Measurements from ENCODE around the gene SOD2.
A peak's percentile ranks its signal among the peaks of the same experiment; 100 is the strongest.
"Not testable (repeated sequence)": the region's sequence is repeated elsewhere in the genome, so short reads cannot be mapped to it uniquely, and the experiment has no call there.

Gene SOD2

DNA sequence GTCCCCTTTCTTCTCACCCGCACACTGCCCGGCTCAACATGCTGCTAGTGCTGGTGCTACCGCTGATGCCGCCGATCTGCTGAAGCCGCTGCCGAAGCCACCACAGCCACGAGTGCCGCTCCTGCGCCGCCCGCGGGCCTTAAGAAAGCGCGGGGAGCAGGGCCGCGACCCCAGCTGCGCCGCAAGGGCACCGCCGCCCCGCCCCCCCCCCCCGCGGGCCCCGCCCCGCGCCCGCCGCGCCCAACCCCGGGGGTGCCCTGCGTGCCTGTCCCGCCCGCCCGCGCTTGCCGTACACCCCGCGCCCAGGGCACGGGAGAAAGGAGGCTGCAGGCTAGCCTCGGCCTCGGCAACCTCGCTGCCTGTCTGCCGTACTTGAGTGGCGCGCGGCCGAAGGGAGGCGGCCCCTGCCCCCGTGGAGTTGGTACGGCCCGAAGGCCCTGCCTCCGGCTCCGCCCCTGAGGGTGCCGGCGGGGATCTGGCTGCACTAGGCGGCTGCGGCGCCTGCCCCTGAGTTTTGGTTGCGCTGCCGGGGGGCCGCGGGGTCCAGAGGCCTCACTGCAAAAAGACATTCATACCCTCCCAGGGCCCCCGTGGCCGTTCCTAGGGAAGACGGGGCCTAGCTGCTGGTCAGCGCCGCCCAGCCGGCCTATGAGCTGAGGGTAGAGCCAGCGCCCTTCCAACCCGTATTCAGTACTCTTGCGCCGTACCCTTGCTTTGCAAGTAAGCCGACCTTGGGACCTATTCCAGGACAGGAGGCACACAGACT, at the start of gene SOD2:
SOD2 (minus strand) TSS at position 114 of the 766 bp plus-strand sequence; CDS start at position 40, 74 bp downstream.
- DNase-seq, result peak; percentile 85

DNA sequence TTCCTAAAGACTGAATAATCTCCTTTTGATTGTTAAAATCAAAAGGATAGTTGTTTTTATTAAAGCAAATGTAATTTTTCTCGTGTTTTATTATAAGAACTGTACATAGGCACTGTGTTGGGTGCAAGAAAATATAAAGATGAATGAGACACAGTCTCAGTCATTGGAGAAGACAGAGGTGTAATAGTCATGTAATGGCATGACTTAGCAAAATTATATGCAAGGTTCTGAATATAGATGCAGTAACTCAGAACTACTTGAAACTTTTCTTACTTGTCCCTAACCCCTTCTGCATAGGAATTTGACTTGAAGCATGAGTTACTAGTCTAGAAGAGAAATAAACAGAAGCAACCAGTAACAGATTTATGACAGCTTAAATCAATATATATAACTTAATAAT, 49.1 kb upstream of the SOD2 start:
- DNase-seq, result no peak

DNA sequence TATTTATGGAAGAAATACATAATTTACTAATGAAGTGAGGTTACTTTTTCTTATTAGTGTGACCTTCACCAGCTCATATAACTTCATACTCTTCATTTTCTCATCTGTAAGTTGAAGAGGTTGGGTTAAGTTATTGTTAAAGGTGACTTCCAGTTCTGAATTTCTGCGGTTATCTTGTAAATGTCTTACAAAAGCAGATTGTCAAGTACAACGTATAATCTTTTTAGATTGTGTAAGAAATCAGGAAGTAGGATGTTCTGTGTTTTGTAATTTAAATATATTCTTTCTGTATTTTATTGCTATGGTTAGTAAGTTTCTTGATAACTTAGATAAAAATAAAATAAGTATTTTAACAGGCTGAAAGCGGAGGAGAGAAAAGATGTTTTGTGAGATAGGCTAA, 46.3 kb upstream of the SOD2 start:
- DNase-seq, result no peak

DNA sequence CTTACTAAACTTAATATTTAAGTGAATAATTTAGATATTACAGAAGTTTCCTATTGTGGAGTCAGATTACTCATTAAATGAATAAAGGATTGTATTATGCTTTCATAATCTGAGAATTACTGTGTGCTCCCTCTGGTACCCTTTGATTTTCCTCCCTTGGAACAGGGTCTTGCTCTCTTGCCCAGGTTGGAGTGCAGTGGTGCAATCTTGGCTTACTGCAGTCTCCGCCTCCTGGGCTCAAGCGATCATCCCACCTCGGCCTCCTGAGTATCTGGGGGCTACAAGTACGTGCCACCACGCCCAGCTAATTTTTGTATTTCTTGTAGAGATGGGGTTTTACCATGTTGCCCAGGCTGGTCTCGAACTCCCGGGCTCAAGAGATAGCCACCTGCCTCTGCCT, 43.9 kb upstream of the SOD2 start:
- DNase-seq, result no peak

DNA sequence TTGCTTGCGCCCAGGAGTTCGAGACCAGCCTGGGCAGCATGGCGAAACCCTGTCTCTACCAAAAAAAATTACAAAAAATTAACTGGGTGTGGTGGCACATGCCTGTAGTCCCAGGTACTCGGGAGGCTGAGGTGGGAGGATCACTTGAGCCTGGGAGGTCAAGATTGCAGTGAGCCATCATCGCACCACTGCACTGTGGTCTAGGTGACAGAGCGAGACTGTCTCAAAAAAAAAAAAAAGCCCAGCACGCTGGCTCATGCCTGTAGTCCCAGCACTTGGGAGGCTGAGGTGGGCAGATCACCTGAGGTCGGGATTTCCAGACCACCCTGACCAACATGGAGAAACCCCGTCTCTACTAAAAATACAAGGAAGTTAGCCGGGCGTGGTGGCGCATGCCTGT, 40.4 kb upstream of the SOD2 start:
- DNase-seq, result not testable (repeated sequence)

DNA sequence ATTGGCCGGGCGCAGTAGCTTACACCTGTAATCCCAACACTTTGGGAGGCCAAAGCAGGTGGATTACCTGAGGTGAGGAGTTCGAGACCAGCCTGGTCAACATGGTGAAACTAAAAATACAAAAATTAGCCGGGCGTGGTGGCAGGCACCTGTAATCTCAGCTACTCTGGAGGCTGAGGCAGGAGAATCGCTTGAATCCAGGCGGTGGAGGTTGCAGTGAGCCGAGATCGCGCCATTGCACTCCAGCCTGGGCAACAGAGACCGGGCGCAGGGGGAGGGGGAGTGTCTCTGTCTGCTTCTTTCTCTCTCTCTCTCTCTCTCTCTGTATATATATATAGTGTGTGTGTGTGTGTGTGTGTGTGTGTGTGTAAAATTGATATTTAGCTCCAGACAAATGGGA, 39.5 kb upstream of the SOD2 start:
- not testable (repeated sequence) for DNase-seq

DNA sequence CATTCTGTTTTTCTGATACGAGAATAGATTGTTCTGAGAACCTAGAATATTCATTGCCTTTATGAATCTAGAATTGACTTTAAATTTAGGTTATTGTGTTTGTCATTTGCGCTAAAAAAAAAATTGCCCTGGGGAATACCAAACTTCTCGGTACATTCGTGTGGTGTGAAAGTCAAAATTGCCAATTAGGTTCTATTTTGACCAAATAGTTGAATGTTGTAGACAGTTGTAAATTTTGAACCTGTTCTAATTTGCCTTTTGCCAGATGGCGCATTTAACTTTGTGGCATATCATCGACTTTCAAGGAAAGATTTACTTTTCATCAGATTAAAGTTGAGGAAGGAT, 37.3 kb upstream of the SOD2 start:
- no peak for DNase-seq

DNA sequence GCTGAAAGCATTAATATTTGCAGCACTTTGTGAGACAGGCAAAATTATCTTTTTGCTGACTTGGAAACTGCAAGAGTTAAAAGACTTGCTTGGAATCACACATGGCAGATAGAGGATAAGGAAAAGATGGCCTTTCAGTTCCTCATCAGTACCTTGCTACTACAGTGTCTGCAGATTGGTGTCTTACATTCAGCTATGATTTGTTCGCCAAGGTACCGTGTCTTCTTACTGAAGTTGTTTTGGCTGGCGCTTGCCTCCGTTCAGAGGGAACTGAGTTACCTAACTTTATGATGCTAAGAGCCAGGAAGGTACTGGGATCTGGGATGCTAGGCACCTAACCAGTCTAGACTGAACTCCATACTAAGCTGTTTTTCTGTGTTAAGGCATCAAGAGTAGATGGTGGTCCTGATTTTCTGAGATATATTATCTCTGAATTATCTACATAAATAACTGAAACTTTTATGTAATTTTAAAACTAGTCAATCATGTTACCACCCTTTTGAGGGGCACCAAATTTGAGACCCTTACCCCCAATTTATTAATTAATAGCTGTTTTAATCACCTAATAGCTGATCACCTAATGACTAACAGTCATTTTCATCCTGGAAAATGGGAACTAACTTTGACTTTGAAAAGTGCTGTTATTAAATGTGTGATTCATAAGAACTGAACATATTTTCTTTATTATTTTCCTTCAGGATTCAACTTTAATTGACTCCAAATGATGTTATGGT, 36.7 kb upstream of the SOD2 start:
- no peak for DNase-seq

DNA sequence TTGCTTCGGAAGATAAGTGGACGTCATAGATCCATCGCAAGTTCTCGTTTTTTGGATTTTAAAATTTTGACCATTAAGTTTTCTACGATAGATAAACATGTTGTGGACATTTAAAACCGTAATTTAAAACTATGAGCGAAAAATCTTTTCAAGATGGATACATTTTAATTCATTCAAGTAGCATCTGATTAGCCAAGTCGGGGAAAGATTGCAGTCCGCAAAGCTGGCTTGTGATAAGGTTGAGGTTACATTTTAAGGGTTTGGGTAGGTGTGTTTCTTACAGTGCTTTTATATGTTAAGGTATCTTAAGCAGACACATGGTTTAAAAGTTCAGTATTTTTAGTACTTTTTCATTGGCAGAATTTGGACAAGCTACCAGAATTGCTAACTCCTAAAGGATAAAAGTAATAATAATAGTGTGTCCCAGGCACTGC, 35.5 kb upstream of the SOD2 start:
- no peak for DNase-seq

DNA sequence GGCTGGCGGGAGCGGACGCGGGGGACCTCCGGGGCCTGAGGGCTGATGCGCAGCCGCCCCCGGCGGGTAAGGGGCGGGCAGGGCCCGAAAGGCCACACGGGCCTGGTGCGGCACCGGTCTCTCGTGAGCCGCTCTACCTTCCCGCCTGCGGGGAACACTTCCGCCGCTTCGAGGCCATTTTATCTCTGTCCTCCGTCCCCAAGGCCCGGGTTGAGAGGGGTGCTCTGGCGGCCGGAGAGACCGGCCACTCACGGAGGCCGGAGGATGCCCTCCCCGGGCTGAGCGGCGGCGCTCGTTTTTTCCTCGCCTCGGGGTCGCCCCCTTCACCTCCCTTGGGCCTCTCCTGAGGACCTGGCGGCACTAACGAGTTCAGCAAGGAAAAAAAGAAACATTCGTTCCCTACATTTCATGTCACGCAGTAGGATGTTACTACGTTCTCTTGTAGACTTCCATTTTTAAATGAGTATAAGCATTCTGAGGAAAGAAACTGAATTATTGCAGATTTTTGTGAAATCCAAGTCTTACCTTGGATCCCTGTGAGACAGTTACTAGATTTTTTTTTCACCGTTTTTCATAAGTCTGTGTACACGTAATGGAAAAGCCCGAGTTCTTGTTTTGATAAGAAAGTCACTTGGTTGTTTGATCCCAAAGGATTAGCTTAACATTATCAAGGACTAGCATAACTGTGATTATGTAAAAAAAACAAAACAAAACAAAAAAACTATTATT, 34.8 kb upstream of the SOD2 start:
- no peak for DNase-seq

DNA sequence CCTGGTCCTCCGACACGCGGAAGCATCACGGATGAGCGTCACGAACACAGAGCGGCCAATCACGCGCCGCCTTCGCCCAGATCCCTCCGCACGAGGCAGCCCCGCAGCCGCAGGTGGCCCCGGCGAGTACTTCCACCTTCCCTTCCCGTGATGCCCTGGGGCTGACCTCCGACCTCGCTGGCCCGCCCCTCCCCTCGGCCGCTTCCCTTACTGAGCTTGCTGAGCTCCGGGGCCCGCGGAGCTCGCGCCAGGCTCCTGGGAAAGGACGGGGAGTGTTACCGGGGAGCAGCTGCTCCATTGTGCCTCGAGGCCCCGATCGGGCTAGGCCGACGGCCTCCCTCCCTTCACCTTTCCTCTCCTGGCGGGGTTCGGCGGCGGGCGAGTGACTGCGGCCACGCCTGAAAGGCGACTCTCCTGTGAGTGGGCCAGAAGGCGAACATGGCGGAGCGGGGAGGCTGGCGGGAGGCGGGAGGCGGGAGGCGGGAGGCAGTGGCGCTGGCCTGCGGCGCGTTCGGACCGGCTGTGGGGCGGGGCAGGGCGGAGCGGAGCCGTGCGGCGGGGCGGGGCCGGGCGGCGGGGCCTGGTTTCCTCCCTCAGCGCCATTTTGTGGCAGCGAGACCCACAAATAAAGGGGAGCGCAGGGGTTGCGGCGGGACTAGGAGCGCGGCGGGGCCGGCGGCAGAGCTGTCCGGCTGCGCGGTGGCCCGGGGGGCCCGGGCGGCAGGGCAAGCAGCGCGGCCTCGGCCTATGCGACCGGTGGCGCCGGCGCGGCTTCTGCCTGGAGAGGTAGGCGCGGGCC, 34.1 kb upstream of the SOD2 start, which contains the start of gene WTAP:
WTAP (plus strand) TSS at position 589 of the 799 bp plus-strand sequence. CDS start 8,760 bp downstream, outside the sequence.
- peak; percentile 98 for DNase-seq

DNA sequence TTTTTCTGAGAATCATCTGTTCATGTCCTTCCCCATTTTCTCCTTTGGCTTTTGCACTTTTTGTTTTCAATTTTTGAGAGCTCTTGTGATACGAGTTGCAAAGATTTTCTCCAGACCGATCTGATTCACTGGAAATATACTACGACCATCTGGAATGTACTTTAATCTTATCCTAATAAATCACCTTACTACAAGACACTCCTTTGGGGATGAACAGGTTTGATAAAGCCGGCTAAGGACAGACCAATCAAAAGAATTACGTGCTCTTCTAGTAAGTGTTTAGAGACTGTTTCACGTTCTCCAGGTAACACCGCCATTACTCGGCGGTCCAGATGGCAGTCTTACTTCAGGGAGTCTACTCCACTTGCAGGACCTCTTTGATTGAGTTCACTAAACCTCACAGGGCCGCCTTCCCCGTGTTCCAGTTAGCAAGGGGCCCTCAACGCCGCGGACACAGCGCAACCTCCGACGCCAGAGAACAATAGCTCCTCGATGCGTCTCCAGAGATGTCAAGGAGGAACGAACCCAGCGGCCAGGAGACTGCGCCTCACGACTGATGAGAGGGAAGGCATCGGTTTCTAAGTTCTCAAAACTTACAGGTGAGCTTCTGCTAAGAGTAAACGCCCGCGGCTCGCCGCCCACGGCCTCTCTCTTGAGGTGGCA, 33.3 kb upstream of the SOD2 start:
- DNase-seq, result no peak

DNA sequence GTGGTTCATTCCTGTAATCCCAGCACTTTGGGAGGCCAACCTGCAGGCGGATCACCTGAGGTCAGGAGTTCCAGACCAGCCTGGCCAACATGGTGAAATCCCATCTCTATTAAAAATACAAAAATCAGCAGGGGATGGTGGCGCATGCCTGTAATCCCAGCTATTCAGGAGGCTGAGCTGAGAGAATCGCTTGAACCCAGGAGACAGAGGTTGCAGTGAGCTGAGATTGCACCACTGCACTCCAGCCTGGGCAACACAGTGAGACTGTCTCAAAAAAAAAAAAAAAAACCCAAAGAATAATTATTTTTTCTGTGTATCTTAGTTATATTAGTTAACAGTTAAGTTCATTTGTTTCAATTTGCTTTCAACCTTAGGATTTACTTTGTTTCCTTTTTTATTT, 32.2 kb upstream of the SOD2 start:
- DNase-seq, result not testable (repeated sequence)

DNA sequence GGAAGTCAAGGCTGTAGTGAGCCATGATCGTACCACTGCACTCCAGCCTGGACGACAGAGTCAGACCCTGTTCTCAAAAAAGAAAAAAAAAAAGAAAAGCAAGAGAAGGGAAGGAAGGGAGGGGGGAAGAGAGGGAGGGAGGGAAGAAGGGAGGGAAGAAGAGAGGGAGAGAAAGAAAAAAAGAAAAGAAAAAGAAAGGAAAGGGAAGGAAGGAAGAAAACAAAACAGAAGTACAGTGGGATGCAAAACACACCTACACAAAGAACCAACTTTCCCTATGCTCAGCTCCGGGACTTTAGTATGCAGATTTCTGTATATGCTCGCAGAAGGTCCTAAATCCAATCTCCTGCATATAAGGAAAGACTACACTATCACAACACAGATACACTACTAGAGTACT, 31.7 kb upstream of the SOD2 start:
- DNase-seq, result no peak

DNA sequence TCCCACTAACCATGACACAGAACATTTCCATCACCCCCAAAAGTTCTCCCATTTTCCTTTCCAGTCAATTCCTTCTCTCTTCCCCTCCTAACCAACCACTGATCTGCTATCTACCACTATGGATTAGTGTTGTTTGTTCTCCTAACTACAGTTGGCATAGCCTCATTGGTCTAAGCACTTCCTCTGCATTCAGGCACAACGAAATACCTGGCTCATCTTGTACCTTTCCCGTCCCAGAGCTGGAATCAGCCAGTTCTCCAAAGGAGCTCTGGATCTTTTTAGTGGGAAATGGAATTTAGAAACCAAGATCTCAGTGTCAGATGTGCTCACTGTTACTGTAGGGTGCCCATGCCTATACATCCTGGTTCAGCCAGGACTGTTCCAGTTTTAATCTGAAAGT, 30.2 kb upstream of the SOD2 start:
- no peak for DNase-seq

DNA sequence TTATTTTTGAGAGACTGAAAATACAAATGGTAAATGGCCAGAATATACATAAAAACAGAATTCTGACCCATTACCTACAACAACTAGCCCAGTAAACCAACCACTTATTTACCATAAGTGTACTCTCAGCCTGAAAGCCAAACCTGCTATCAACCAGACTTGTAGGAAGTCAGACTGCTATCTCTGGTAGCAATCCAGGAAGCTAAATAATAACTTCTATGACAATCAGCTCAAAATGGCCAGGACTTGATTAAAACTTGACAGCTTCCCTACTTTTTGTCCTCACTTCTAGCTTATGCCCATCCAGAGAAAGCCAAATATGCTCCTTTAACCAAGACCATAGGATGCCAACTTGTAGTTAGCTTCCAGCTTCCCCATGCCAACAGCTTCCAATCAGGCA, 29.6 kb upstream of the SOD2 start:
- DNase-seq, result no peak

DNA sequence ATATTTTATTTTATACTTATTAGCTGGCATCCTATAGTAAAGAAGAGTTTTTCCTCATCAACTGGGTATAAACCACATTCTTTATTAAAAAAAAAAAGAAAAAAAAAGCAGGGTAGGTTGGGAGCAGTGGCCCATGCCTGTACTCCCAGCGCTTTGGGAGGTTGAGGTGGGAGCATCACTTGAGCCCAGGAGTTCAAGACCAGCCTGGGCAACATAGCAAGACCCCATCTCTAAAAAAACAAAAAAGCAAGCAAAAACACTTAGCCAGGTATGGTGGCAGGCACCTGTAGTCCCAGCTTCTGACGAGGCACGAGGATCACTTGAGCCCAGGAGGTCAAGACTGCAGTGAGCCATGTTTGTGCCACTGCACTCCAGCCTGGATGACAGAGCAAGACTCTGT, 28.9 kb upstream of the SOD2 start:
- DNase-seq, result not testable (repeated sequence)

DNA sequence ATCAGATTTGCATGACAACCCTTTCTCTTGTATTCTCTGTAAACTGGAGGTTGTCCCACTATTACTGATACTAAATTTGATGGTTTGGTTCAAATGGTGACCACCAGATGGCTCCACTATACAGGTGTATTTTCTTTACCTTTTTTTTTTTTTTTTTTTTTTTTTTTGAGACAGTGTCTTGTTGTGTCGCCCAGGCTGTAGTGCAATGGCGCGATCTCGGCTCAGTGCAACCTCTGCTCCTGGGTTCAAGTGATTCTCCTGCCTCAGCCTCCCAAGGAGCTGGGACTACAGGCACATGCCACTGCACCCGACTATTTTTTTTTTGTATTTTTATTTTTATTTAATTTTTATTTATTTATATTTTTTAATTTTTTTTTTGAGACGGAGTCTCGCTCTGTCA, 27.7 kb upstream of the SOD2 start:
- DNase-seq, result no peak

DNA sequence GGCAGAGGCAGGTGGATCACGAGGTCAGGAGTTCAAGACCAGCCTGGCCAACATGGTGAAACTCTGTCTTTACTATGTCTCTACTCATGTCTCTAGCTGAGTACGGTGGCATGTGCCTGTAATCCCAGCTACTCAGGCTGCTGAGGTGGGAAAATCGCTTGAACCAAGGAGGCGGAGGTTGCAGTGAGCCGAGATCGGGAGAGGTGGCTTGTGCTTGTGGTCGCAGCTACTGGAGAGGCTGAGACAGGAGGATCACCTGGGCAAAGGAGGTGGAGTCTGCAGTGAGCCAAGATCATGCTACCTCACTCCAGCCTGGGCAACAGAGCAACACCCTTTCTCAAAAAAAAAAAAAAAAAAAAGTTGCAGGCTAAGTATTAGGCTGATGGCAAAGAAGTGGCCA, 26.2 kb upstream of the SOD2 start:
- DNase-seq, result no peak

DNA sequence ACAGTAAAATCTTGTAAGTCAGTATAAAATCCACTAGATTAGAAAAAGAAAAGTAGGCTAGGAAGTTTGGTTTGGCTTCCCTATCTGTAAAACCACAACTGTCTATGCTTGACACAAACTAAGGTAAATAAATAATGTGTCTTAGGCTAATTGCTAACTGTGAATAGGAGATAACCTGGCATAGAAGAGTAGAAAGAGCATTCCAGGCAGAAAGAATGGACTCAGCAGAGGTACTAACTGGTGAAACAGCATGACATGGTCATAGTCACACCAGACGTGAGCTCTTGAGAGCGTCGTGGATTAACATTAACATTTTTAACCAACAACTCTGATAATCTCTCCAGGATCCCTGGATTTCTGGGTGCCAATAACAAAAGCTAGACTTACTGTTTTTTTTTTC, 25.6 kb upstream of the SOD2 start:
- no peak for DNase-seq

DNA sequence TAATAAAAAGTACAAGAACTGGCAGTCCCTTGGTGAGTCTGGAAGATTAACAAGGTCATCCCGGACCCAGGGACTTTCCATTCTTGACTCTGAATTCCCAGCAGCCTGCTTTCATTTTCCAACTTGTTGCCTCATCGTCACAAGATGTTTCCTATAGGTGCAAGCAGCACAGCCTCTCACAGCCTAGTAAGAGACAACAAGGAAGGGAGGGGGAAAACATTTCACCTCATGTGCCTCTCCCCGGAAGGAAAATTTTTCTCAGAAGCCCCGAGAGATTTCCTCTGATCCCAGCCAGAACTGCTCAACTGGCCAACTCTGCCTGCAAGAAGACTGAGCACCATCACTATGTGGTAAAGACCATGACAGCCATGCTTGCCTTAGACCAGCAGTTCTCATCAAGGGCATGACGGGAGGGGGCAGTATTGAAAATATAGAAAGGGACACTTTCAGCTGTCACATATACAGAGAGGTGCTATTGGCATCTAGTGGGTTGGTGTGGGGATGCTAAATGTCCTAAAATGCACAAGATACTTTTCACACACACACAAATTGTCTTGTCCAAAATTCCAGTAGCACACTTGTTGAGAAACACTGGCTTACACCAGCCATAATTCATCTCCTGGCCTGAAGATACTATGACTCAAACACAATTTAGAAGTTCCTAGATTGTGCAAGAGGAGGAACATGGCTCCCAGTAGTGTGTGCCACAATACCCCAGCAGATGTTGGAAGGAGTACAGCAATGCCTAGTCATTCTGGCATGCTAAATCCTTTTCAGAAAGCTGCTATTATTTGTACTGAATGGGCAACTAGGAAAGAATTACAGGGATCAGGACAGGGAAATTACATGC, 23.4 kb upstream of the SOD2 start:
- DNase-seq, result no peak
